Smooth muscle cell (in vitro differentiated cells): Measurements from ENCODE around the gene ANKRD66. TPM values are rescaled to one million over a fixed set of nuclear protein-coding genes. Genes with fewer than 3 reads are reported as not detected.

Experiments
- DNase-seq: peaks from one replicate; lab custom pipeline; 2025; ENCODE audit not compliant: unreplicated experiment; lab: John Stamatoyannopoulos, UW
- H2AFZ ChIP-seq: fragments of 200-600 bp; sonication (generic); 2 replicates; pipeline ENCODE4 v1.6.0; 2016; ENCODE audit warnings: antibody characterized with exemption, low read depth, mild to moderate bottlenecking
- H3F3A ChIP-seq: fragments of 200-600 bp; sonication (generic); 2 replicates; pipeline ENCODE4 v1.6.0; 2017; ENCODE audit warnings: antibody characterized with exemption, low read depth
- H3K27ac ChIP-seq: fragments of 200-600 bp; sonication (generic); 2 replicates; pipeline ENCODE4 v1.5.1; 2016; ENCODE audit warnings: low read depth, mild to moderate bottlenecking
- H3K27me3 ChIP-seq: fragments of 200-600 bp; sonication (generic); 2 replicates; pipeline ENCODE4 v1.6.1; 2016; ENCODE audit warnings: low read depth, mild to moderate bottlenecking
- H3K36me3 ChIP-seq: fragments of 200-600 bp; sonication (generic); 2 replicates; pipeline ENCODE4 v1.5.1; 2016; ENCODE audit warnings: low read depth
- H3K4me1 ChIP-seq: fragments of 200-600 bp; sonication (generic); 2 replicates; pipeline ENCODE4 v1.5.1; 2016; ENCODE audit warnings: low read depth
- H3K4me2 ChIP-seq: fragments of 200-600 bp; sonication (generic); 2 replicates; pipeline ENCODE4 v1.6.0; 2016; ENCODE audit warnings: mild to moderate bottlenecking
- H3K4me3 ChIP-seq: fragments of 200-600 bp; sonication (generic); 2 replicates; pipeline ENCODE4 v1.5.1; 2016; ENCODE audit warnings: mild to moderate bottlenecking
- H3K79me2 ChIP-seq: fragments of 200-600 bp; sonication (generic); 2 replicates; pipeline ENCODE4 v1.6.0; 2016; ENCODE audit warnings: low read depth, mild to moderate bottlenecking
- H3K9ac ChIP-seq: fragments of 200-600 bp; sonication (generic); 2 replicates; pipeline ENCODE4 v1.6.0; 2016; ENCODE audit warnings: low read depth
- H3K9me3 ChIP-seq: fragments of 200-600 bp; sonication (generic); replicated peaks from 2 replicates; pipeline ENCODE4 v1.5.1; 2016; ENCODE audit warnings: low read depth
- H4K20me1 ChIP-seq: fragments of 200-600 bp; sonication (generic); 2 replicates; pipeline ENCODE4 v1.6.0; 2016; ENCODE audit warnings: low read depth
- WGBS: methylation state at CpG from one replicate; pipeline ENCODE4 v1.1.7; 2016; ENCODE audit warnings: low lambda C conversion rate; 5-methylcytosine and 5-hydroxymethylcytosine counted together
- polyA plus RNA-seq: library from polyadenylated mRNA; unstranded; fragments of >200 nt; fragmentation: Nextera tagmentation; extraction: Ambion mirVana; gene quantifications from 2 replicates; pipeline ENCODE4 v1.2.1, GENCODE V29; 2016
- total RNA-seq: library from RNA; depleted of rRNA; stranded (reverse); fragments of >200 nt; gene quantifications from 2 replicates; pipeline ENCODE4 v1.2.3, GENCODE V29; 2014
- TF ChIP-seq, protein P1 (sequence below): fragments of 200-600 bp; sonication (generic); IDR thresholded peaks from 2 replicates; pipeline ENCODE4 v1.5.1; 2017; ENCODE audit warnings: borderline replicate concordance, mild to moderate bottlenecking, antibody characterized with exemption; ENCODE audit not compliant: insufficient read depth, poor library complexity, severe bottlenecking

Gene ANKRD66
- total and polyA plus RNA-seq, 2 experiments from 2014 or later, result not detected

DNA sequence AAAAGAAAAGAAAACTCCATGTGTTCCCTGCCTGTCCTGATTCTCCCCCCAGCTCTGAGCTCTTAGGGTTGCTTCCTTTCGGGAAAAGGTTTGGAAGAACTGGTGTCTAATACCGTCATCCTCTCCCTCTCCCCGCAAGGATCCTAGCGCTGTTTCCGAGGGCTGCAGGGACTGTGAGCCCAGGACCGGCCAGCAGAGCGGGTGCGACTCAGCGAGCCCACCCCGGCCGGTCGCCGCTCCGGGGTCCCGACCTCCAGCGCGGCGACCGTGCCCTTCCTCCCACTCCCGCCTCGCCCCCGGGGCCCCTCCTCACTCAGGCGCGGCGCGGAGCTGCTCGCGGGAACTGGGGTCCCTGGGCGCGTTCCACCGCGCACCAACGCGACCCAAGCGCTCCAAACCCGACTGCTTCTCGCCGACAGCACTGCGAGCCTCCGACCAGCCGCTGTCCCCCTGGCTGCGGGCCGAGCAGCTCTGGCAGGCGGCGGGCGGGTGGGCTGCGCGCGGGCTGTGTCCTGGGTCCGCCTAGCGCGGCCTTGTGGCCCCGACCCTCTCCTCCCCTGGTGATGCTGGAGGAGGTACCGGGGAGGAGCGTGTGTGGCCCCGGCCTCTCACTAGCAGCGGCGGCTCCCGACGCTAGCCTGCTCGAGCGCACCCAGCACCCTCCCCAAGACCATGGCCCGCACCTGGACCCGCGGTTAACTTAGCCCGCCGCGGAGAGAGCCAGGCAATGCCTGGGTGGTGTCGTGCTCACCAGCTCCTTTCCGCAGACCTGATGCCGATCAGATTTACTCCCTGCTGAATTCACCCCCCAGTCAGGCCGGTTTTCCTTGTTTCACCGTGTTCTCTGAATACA, 11.6 kb upstream of the ANKRD66 start, which contains the start of gene PLA2G7:
TSS of gene PLA2G7 (minus strand) at position 509 of the 853 bp plus-strand sequence. CDS start 12,484 bp downstream, outside the sequence.
- under 1% methylated on average over 61 of the region's 73 CpGs for whole genome bisulfite sequencing
- Histone ChIP-seq H3K36me3 (no peaks in the 10 kb centered on the region), H3K27me3 (peaks cover 67% of the 10 kb centered on the region), H3K9me3 (no peaks in the 10 kb centered on the region), H3K9ac (peak within 1 kb of the TSS; percentile 7), H3K27ac (no peak within 1 kb of the TSS), H2AFZ (peak within 1 kb of the TSS; percentile 93), H3K79me2 (no peaks in the 10 kb centered on the region), H4K20me1 (no peaks in the 10 kb centered on the region), H3K4me1 (no peaks in the 10 kb centered on the region), H3K4me2 (peak within 1 kb of the TSS; percentile 99), H3F3A (no peaks in the 10 kb centered on the region), H3K4me3 (peak within 1 kb of the TSS; percentile 57)
- DNase-seq, result no peak
- TF ChIP-seq, protein P1, sequence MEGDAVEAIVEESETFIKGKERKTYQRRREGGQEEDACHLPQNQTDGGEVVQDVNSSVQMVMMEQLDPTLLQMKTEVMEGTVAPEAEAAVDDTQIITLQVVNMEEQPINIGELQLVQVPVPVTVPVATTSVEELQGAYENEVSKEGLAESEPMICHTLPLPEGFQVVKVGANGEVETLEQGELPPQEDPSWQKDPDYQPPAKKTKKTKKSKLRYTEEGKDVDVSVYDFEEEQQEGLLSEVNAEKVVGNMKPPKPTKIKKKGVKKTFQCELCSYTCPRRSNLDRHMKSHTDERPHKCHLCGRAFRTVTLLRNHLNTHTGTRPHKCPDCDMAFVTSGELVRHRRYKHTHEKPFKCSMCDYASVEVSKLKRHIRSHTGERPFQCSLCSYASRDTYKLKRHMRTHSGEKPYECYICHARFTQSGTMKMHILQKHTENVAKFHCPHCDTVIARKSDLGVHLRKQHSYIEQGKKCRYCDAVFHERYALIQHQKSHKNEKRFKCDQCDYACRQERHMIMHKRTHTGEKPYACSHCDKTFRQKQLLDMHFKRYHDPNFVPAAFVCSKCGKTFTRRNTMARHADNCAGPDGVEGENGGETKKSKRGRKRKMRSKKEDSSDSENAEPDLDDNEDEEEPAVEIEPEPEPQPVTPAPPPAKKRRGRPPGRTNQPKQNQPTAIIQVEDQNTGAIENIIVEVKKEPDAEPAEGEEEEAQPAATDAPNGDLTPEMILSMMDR, result no peak

DNA sequence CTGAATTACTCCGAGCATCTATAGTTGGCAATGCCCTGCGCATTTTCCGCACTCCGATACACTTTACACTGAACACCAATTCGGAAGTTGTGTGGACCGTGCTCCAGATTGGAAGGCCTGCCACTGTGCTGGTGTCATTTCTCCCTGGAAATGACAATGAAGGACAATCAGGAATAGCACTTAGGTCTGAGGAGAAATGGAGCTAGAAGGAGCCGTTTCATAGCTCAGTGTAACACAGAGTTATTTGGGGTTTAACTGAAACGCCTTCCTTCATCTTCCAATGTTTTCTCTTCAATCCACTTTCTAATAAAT, 11.1 kb upstream of the ANKRD66 start:
- TF ChIP-seq, protein P1, result no peak
- Histone ChIP-seq H3F3A (no peaks in the 10 kb centered on the region), H3K4me2 (peak overlapping the region; percentile 99), H3K9ac (no peak overlapping the region), H4K20me1 (no peaks in the 10 kb centered on the region), H3K4me1 (no peaks in the 10 kb centered on the region), H3K4me3 (peak overlapping the region; percentile 57), H3K9me3 (no peaks in the 10 kb centered on the region), H3K79me2 (no peaks in the 10 kb centered on the region), H3K27ac (no peak overlapping the region), H3K36me3 (no peaks in the 10 kb centered on the region), H3K27me3 (peaks cover 67% of the 10 kb centered on the region), H2AFZ (no peak overlapping the region)
- WGBS, result 27% methylated on average over 8 of the region's 8 CpGs
- DNase-seq, result no peak

DNA sequence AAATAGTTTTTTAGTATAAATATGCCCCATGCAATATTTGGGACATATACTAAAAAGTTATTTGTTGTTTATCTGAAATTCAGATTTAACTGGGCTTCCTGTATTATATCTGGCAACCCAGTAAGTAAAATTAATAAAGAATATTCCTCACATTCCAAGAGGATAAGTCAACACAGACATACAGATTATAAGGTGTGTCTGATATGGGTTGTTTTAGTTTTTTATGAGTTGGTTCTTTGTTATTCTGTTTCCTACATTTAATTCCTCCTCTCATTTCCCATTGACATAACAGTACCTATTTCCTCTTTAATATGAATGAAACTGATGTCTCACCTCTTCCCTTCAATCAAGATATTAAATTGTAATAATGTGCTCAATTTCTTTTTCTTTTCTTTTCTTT, 9.8 kb upstream of the ANKRD66 start:
- Histone ChIP-seq H3K9me3 (no peaks in the 10 kb centered on the region), H4K20me1 (no peaks in the 10 kb centered on the region), H3K4me3 (no peak overlapping the region), H3K4me1 (no peaks in the 10 kb centered on the region), H3K27me3 (peaks cover 67% of the 10 kb centered on the region), H3K79me2 (no peaks in the 10 kb centered on the region), H3K4me2 (no peak overlapping the region), H2AFZ (no peak overlapping the region), H3K9ac (no peak overlapping the region), H3K36me3 (no peaks in the 10 kb centered on the region), H3F3A (no peaks in the 10 kb centered on the region), H3K27ac (no peak overlapping the region)
- TF ChIP-seq, protein P1, result no peak
- no peak for DNase-seq

DNA sequence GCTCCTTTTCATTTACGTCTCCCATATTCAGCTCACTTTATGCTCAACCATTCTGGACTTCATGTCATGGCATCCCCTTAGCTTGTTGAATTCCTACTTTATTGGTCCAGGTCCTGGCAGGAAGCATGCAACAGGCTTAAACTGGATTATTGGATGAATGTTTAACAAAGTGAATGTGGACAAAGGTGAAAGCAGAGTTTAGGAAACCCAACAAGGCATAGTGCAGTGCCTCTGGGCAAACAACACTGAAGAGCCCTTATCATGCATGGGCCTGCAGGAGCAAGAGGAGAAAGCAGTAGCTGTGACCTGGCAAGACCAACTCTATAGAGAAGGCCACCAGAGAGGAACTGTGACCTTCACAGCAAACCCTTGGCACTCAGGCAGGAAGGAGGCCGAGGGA, 5.3 kb upstream of the ANKRD66 start:
- 91% methylated on average over 2 of the region's 2 CpGs for WGBS
- Histone ChIP-seq H3K4me2 (no peak overlapping the region), H3K9me3 (no peaks in the 10 kb centered on the region), H4K20me1 (no peaks in the 10 kb centered on the region), H3K27ac (no peak overlapping the region), H3K4me1 (no peaks in the 10 kb centered on the region), H3K36me3 (no peaks in the 10 kb centered on the region), H3K9ac (no peak overlapping the region), H2AFZ (no peak overlapping the region), H3K4me3 (no peak overlapping the region), H3F3A (no peaks in the 10 kb centered on the region), H3K27me3 (peaks cover 35% of the 10 kb centered on the region), H3K79me2 (no peaks in the 10 kb centered on the region)
- DNase-seq, result no peak
- TF ChIP-seq, protein P1, result no peak
